Testis (tissue), 2 donors: ENCODE results near the gene POLR1E.

Experiments used
- CTCF ChIP-seq, 3 experiments: fragments of 450-650 bp in 2 of 3; fragments of 200-600 bp in 1 of 3; sonication (generic) in 1 of 3; IDR thresholded peaks; one replicate each; pipeline ENCODE4 v1.5.1; 2016 to 2019; ENCODE audit warnings: antibody characterized with exemption in 3 of 3, mild to moderate bottlenecking in 2 of 3, moderate library complexity in 1 of 3
- POLR2A ChIP-seq: fragments of 450-650 bp; IDR thresholded peaks from one replicate; pipeline ENCODE4 v1.6.1; 2017; ENCODE audit warnings: antibody characterized with exemption, mild to moderate bottlenecking, moderate library complexity

- TF ChIP-seq CTCF (IDR thresholded peaks at IDR 0.05) (no peak), POLR2A (no peak)
These were observed 39.3 kb upstream of the POLR1E start for GRCh38 chr9:37446401-37446800.
